Lower leg skin (tissue), 4 donors: Measurements from ENCODE around the gene ZFP64. TPM values are rescaled to one million over a fixed set of nuclear protein-coding genes. Genes with fewer than 3 reads are reported as not detected.

ENCODE experiments used
- DNase-seq, 2 donors: peaks; one replicate each; pipeline ENCODE4 v3.0.0-alpha.2; 2019; ENCODE audit warnings: low spot score in 2 of 2
- H3K4me3 ChIP-seq: fragments of 200-600 bp; sonication (generic); 2 replicates; pipeline ENCODE4 v1.5.1; 2017; ENCODE audit warnings: mild to moderate bottlenecking, low read depth; ENCODE audit not compliant: poor library complexity, severe bottlenecking
- POLR2A ChIP-seq, 2 donors: fragments of 450-650 bp; IDR thresholded peaks; one replicate each; pipeline ENCODE4 v1.6.1; 2016 to 2017; ENCODE audit warnings: antibody characterized with exemption in 2 of 2, mild to moderate bottlenecking in 1 of 2, moderate library complexity in 1 of 2
- WGBS, 2 donors: methylation state at CpG; one replicate each; pipeline ENCODE4 v1.1.5; 2018; 5-methylcytosine and 5-hydroxymethylcytosine counted together
- intact Hi-C: fragments of 100-400 bp; cut with DNase I; formaldehyde crosslinking; loops from one replicate; pipeline ENCODE4 v1.15.0; 2023; ENCODE audit warnings: low total_unique reads
- total RNA-seq, 4 donors: library from RNA; depleted of rRNA; stranded (reverse); fragments of >200 nt; gene quantifications; one replicate each; pipeline ENCODE4 v1.1.0, GENCODE V29; 2016
- TF ChIP-seq, protein P1 (sequence below), 3 donors: fragments of 450-650 bp; IDR thresholded peaks; one replicate each; pipeline ENCODE4 v1.5.1; 2016; ENCODE audit warnings: antibody characterized with exemption in 3 of 3, mild to moderate bottlenecking in 3 of 3, moderate library complexity in 2 of 3

The ZFP64 gene
- total RNA-seq, 4 donors from 2014 or later = 23.7 to 65.5 (median 27.1) TPM

DNA sequence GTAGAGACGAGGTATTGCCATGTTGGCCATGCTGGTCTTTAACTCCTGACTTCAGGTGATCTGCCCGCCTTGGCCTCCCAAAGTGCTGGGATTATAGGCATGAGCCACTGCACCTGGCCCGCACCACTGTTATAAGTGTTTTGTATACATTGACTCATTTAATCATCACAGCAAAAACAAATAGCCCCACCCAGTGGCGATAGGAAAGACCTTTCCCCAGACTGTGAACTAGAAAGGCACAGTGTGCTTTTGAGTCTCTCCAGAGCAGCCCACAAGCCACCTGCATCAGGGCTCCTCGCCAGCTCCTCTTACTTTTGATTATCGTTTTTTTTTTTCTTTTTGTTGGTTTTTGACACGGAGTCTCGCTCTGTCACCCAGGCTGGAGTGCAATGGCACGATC, 27.9 kb upstream of the ZFP64 start:
- TF ChIP-seq, protein P1, sequence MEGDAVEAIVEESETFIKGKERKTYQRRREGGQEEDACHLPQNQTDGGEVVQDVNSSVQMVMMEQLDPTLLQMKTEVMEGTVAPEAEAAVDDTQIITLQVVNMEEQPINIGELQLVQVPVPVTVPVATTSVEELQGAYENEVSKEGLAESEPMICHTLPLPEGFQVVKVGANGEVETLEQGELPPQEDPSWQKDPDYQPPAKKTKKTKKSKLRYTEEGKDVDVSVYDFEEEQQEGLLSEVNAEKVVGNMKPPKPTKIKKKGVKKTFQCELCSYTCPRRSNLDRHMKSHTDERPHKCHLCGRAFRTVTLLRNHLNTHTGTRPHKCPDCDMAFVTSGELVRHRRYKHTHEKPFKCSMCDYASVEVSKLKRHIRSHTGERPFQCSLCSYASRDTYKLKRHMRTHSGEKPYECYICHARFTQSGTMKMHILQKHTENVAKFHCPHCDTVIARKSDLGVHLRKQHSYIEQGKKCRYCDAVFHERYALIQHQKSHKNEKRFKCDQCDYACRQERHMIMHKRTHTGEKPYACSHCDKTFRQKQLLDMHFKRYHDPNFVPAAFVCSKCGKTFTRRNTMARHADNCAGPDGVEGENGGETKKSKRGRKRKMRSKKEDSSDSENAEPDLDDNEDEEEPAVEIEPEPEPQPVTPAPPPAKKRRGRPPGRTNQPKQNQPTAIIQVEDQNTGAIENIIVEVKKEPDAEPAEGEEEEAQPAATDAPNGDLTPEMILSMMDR (IDR thresholded peaks at IDR 0.05) = no peak
- TF ChIP-seq POLR2A (IDR thresholded peaks at IDR 0.05) = no peak
- WGBS, 2 donors = 81 to 82% methylated on average over 9 of the region's 9 CpGs
- intact Hi-C loops = no loop called here
- no peak for DNase-seq
- no peak overlapping the region for H3K4me3 ChIP-seq

DNA sequence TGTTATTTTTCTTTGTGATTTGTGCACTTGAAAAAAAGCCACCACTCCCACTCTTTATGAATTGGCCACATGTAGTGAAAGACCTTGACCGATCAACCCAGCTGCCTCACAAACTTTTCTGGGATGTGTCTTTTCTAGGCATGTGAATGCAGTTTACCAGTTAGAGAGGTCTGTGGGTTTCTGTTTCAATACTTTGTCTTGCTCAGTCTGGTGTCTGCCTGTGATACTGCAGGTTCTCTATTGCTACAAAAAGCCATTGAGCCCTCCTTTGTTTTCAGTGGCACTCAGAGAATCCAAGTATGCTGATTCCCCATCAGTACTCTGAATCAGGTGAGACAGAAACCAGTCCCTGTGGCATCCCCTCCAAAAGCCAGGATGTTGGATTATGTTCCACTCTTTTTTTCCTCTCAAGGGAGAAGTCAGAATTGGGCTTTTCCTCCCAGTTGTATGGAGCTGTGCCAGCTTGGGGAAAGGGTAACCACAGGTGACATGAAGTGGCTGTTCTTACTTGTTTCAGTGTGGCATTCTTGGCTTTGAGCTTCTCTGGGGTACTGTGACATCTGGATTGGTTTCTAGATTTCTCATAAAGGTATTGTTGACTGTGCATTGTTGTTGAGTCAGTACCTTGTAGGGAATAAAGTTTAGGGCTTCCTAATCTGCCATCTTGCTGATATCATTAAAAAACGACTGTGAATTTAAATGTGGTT, 26.3 kb upstream of the ZFP64 start:
- WGBS, 2 donors = 57% methylated on average over 2 of the region's 2 CpGs
- intact Hi-C loops = no loop called here
- TF ChIP-seq, protein P1 (IDR thresholded peaks at IDR 0.05) = no peak
- TF ChIP-seq POLR2A (IDR thresholded peaks at IDR 0.05) = no peak

DNA sequence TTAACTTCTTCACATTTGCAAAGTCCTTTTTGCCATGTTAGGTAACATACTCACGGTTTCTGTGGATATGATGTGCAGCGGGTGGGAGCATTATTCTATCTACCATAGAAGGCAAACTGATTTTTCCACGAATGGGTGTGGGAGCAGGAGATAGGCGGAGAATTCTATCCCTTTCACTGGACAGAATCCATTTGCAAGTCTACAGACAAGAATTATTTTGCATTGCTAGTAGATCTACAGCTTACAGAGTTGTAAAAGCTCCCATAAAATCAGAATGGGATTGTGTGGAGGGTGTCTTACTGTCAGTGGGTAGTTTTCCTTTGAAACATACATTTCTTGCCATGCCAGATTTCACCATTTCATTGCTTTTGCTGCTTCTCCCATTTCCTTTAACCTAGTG, 22.4 kb upstream of the ZFP64 start:
- no peak for DNase-seq
- no peak for TF ChIP-seq POLR2A (IDR thresholded peaks at IDR 0.05)
- TF ChIP-seq, protein P1 (IDR thresholded peaks at IDR 0.05) = no peak
- no peak overlapping the region for H3K4me3 ChIP-seq
- intact Hi-C loops = no loop called here
- 86 to 92% methylated on average over 4 of the region's 4 CpGs for WGBS, 2 donors

More for the DNA sequence above, 26.3 kb upstream of the ZFP64 start:
- no peak for DNase-seq
- H3K4me3 ChIP-seq = no peak overlapping the region

DNA sequence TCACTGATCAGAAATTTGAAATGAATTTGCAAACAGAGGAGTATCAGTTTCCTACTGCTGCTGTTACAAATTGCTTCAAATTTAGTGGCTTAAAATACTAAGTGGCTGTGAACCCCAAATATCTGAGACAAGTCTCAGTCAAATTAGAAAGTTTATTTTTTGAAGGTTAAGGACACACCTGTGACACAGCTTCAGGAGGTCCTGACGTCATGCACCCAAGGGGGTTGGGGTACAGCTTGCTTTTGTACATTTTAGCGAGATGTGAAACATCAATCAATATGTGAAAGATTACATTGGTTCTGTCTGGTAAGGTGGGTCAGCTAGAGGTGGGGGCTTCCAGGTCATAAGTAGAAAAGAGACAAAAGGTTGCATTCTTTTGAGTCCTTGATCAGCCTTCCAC, 21.4 kb upstream of the ZFP64 start:
- no peak for DNase-seq
- intact Hi-C loops = no loop called here
- WGBS, 2 donors = 77 to 80% methylated on average over 2 of the region's 2 CpGs
- TF ChIP-seq, protein P1 (IDR thresholded peaks at IDR 0.05) = no peak
- TF ChIP-seq POLR2A (IDR thresholded peaks at IDR 0.05) = no peak
- no peak overlapping the region for H3K4me3 ChIP-seq

DNA sequence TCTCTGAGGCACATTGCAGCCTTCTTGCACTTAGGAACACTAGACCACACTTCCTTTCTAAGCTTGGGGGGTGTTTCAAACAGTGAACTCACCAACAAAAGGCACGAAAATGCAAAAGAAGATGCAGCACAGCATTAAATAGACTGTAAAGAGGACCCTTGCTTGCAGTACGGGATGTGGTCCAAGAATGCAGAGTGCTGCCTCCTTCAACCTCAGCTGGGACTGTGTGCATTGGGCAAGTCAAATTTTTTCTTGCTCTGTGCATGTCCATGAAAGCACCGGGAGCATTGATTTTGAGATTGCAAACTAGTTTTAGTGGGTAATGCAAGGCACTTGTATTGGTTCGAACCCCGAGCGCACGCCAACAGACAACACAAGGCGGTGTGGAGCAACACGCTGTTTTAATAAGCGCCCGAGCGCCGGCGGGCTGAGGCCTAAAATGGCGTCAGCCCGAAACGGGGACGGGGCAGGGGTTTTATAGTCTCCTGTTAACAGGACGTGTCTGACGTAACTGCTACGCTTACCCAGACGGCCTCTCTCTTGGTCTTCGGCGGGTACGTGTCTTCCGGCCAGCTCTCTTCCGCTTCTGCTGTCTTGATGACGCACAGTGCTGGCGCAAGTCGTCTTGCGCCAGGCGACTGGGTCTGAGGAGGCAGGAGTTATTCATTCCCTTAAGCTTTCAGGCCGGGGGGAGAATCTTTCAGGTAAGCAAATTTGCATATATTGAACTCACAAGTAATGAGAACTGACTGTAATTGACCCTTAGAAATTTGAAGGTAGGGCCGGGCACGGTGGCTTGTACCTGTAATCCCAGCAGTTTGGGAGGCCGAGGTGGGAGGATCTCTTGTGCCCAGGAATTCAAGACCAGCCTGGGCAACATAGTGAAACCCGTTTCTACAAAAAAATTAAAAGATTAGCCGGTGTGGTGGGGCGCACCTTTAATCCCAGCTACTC, 18.7 kb upstream of the ZFP64 start:
- TF ChIP-seq, protein P1 (IDR thresholded peaks at IDR 0.05) = no peak
- no peak for TF ChIP-seq POLR2A (IDR thresholded peaks at IDR 0.05)
- whole genome bisulfite sequencing, 2 donors = 96% methylated on average over 39 of the region's 39 CpGs
- intact Hi-C loops = no loop called here
- DNase-seq = no peak
- H3K4me3 ChIP-seq = no peak overlapping the region
